SK-N-SH (cell line): ENCODE data around the gene HECW1. TPM values are rescaled to one million over a fixed set of nuclear protein-coding genes. Genes with fewer than 3 reads are reported as not detected.

Experiments used
- CTCF ChIA-PET: fragments of 300-600, 350-600 bp; formaldehyde crosslinking; extraction: SDS; loops from one replicate; lab custom pipeline; 2021; lab: Yijun Ruan, JAX
- POLR2A ChIA-PET: fragments of 350-600 bp; sonication (Branson Sonifier 250); formaldehyde crosslinking; extraction: SDS; loops from one replicate; lab custom pipeline; 2020; ENCODE audit warnings: antibody characterized with exemption, inconsistent platforms; lab: Yijun Ruan, JAX
- DNase-seq: peaks from one replicate; pipeline ENCODE4 v3.0.0; 2012
- H2AFZ ChIP-seq: fragments of 200-600 bp; sonication (generic); 2 replicates; pipeline ENCODE4 v1.8.1; 2016; ENCODE audit warnings: antibody characterized with exemption, mild to moderate bottlenecking, low read depth
- H3F3A ChIP-seq: fragments of 200-600 bp; sonication (generic); replicated peaks from 2 replicates; pipeline ENCODE3; 2016; ENCODE audit warnings: antibody characterized with exemption, mild to moderate bottlenecking; ENCODE audit not compliant: insufficient read depth
- H3K27ac ChIP-seq, 2 experiments: fragments of 200-500 bp in 1 of 2; fragments of 200-600 bp in 1 of 2; sonication (Bioruptor generic) in 1 of 2; sonication (generic), shearing (Covaris generic) in 1 of 2; 2 replicates each; pipeline versions ENCODE4 v1.5.1 to v1.6.1; 2014 to 2016; ENCODE audit warnings: low read depth in 2 of 2, inconsistent platforms in 1 of 2, low read length in 1 of 2, mild to moderate bottlenecking in 1 of 2, mixed read lengths in 1 of 2
- H3K27me3 ChIP-seq: fragments of 200-600 bp; sonication (generic), shearing (Covaris generic); 2 replicates; pipeline ENCODE4 v1.6.1; 2016; ENCODE audit warnings: mixed run types; ENCODE audit not compliant: insufficient read depth
- H3K36me3 ChIP-seq, 2 experiments: fragments of 200-500 bp in 1 of 2; fragments of 200-600 bp in 1 of 2; sonication (Bioruptor generic) in 1 of 2; sonication (generic) in 1 of 2; replicated peaks in 1 of 2; 2 replicates each; pipeline versions ENCODE3 to v1.5.1; 2014 to 2016; ENCODE audit warnings: low read length in 1 of 2, mild to moderate bottlenecking in 1 of 2; ENCODE audit not compliant: insufficient read depth in 2 of 2, control insufficient read depth in 1 of 2
- H3K4me1 ChIP-seq, 2 experiments: fragments of 200-500 bp in 1 of 2; fragments of 200-600 bp in 1 of 2; sonication (Bioruptor generic) in 1 of 2; sonication (generic), shearing (Covaris generic) in 1 of 2; 2 replicates each; pipeline versions ENCODE4 v1.5.1 to v1.6.1; 2014 to 2016; ENCODE audit warnings: low read depth in 1 of 2, low read length in 1 of 2, mixed run types in 1 of 2; ENCODE audit not compliant: insufficient read depth in 2 of 2, control insufficient read depth in 1 of 2
- H3K4me2 ChIP-seq: fragments of 200-600 bp; sonication (generic), shearing (Covaris generic); 2 replicates; pipeline ENCODE4 v1.6.1; 2017; ENCODE audit warnings: mixed run types
- H3K4me3 ChIP-seq, 2 experiments: fragments of 200-500 bp in 1 of 2; fragments of 200-600 bp in 1 of 2; sonication (Bioruptor generic) in 1 of 2; sonication (generic), shearing (Covaris generic) in 1 of 2; 2 replicates each; pipeline versions ENCODE4 v1.5.1 to v1.8.1; 2014 to 2016; ENCODE audit warnings: low read depth in 2 of 2, inconsistent platforms in 1 of 2, low read length in 1 of 2, mild to moderate bottlenecking in 1 of 2, mixed read lengths in 1 of 2, moderate library complexity in 1 of 2
- H3K79me2 ChIP-seq: fragments of 200-600 bp; sonication (generic); 2 replicates; pipeline ENCODE4 v1.8.1; 2017; ENCODE audit warnings: mild to moderate bottlenecking; ENCODE audit not compliant: insufficient read depth
- H3K9ac ChIP-seq: fragments of 200-600 bp; sonication (generic); 2 replicates; pipeline ENCODE4 v1.6.1; 2017; ENCODE audit warnings: mixed run types
- H3K9me2 ChIP-seq: fragments of 200-600 bp; sonication (generic); 2 replicates; pipeline ENCODE4 v1.6.1; 2017; ENCODE audit warnings: mixed run types
- H3K9me3 ChIP-seq: fragments of 200-600 bp; sonication (generic); 2 replicates; pipeline ENCODE4 v1.6.1; 2017; ENCODE audit warnings: mixed run types, mild to moderate bottlenecking, moderate library complexity
- H4K20me1 ChIP-seq: fragments of 200-600 bp; sonication (generic); 2 replicates; pipeline ENCODE4 v1.6.1; 2017; ENCODE audit warnings: mild to moderate bottlenecking, mixed run types; ENCODE audit not compliant: insufficient read depth
- EZH2phosphoT487 ChIP-seq: fragments of 200-600 bp; sonication (generic); IDR thresholded peaks from 2 replicates; pipeline ENCODE4 v1.6.1; 2017; ENCODE audit warnings: low read depth, mixed run types, mild to moderate bottlenecking, antibody characterized with exemption, moderate library complexity, borderline replicate concordance
- FOXM1 ChIP-seq: IDR thresholded peaks from 2 replicates; pipeline ENCODE4 v1.4.0; 2012; ENCODE audit warnings: low read depth, mild to moderate bottlenecking
- IRF3 ChIP-seq: fragments of 150-350 bp; IDR thresholded peaks from 2 replicates; pipeline ENCODE4 v1.6.1; 2016; ENCODE audit warnings: mild to moderate bottlenecking, low read depth, low read length
- MAX ChIP-seq: IDR thresholded peaks from 2 replicates; pipeline ENCODE4 v1.4.0; 2012; ENCODE audit warnings: low read depth
- MEF2A ChIP-seq: IDR thresholded peaks from 2 replicates; pipeline ENCODE4 v1.4.0; 2012; ENCODE audit warnings: low read depth, borderline replicate concordance
- MXI1 ChIP-seq: IDR thresholded peaks from 2 replicates; pipeline ENCODE4 v1.6.1; 2012; ENCODE audit warnings: mild to moderate bottlenecking, low read depth, low read length, improper control_type of control experiment
- NFIC ChIP-seq: IDR thresholded peaks from 2 replicates; pipeline ENCODE4 v1.4.0; 2012; ENCODE audit warnings: borderline replicate concordance
- NRF1 ChIP-seq: IDR thresholded peaks from 2 replicates; pipeline ENCODE4 v1.6.1; 2012; ENCODE audit warnings: low read depth, mild to moderate bottlenecking, low read length
- POLR2AphosphoS5 ChIP-seq: IDR thresholded peaks from 2 replicates; pipeline ENCODE4 v1.6.1; 2012; ENCODE audit warnings: low read depth, low read length
- RAD21 ChIP-seq: IDR thresholded peaks from 2 replicates; pipeline ENCODE4 v1.6.1; 2012; ENCODE audit warnings: mild to moderate bottlenecking, low read length
- RCOR1 ChIP-seq: fragments of 150-350 bp; IDR thresholded peaks from 2 replicates; pipeline ENCODE4 v1.6.1; 2017; ENCODE audit warnings: antibody characterized with exemption, low read length
- REST ChIP-seq: IDR thresholded peaks from 2 replicates; pipeline ENCODE4 v1.6.1; 2012; ENCODE audit warnings: mild to moderate bottlenecking, low read depth, low read length, moderate library complexity
- RFX5 ChIP-seq: IDR thresholded peaks from 2 replicates; pipeline ENCODE4 v1.6.1; 2012; ENCODE audit warnings: mild to moderate bottlenecking, improper control_type of control experiment, low read length
- SIN3A ChIP-seq: IDR thresholded peaks from 2 replicates; pipeline ENCODE4 v1.6.1; 2012; ENCODE audit warnings: low read depth, mild to moderate bottlenecking, low read length, moderate library complexity, borderline replicate concordance
- SMC3 ChIP-seq: IDR thresholded peaks from 2 replicates; pipeline ENCODE4 v1.6.1; 2012; ENCODE audit warnings: low read depth, low read length, improper control_type of control experiment
- TCF12 ChIP-seq: IDR thresholded peaks from 2 replicates; pipeline ENCODE4 v1.4.0; 2012
- USF2 ChIP-seq: fragments of 150-350 bp; IDR thresholded peaks from 2 replicates; pipeline ENCODE4 v1.6.1; 2017; ENCODE audit warnings: antibody characterized with exemption, low read length, low read depth, borderline replicate concordance
- YY1 ChIP-seq: IDR thresholded peaks from 2 replicates; pipeline ENCODE4 v1.4.0; 2012; ENCODE audit warnings: low read depth, mild to moderate bottlenecking
- ZBTB33 ChIP-seq: IDR thresholded peaks from 2 replicates; pipeline ENCODE4 v1.4.0; 2012; ENCODE audit warnings: low read depth, borderline replicate concordance
- WGBS: methylation state at CpG from one replicate; pipeline ENCODE4 v1.1.6; 2017; ENCODE audit warnings: low lambda C conversion rate; 5-methylcytosine and 5-hydroxymethylcytosine counted together
- polyA plus RNA-seq, 3 experiments: library from polyadenylated mRNA; depleted of rRNA; stranded (reverse); fragments of >200 nt; gene quantifications; 2 replicates each; pipeline ENCODE4 v1.2.3, GENCODE V29; 2012
- TF ChIP-seq, protein P1 (sequence below): fragments of 200-600 bp; sonication (generic); IDR thresholded peaks from 2 replicates; pipeline ENCODE4 v1.6.1; 2017; ENCODE audit warnings: antibody characterized with exemption, mild to moderate bottlenecking, moderate library complexity

HECW1 gene
- polyA plus RNA-seq, 1 of the 3 experiments (the other 2 are of a cell fraction), result not detected

GRCh38 chr7:43559171-43559945, 446.9 kb downstream of the HECW1 start:
- peaks cover 36% of the 10 kb centered on the region for H3K27me3 ChIP-seq
- no peak overlapping the region for H3K9ac ChIP-seq
- H3F3A ChIP-seq, result no peaks in the 10 kb centered on the region
- CTCF ChIA-PET, result interaction anchor here (1.1 to 10.1 kb wide), 4 partner anchors 9 to 178 kb away, joined by 3 to 81 read pairs (median 4); partner anchors contain the start of gene STK17A
- 67% methylated on average over 14 of the region's 14 CpGs for WGBS
- no peak overlapping the region for H3K4me3 ChIP-seq
- no peaks in the 10 kb centered on the region for H3K9me3 ChIP-seq
- no peaks in the 10 kb centered on the region for H3K4me1 ChIP-seq
- no peak for TF ChIP-seq NFIC
- TF ChIP-seq RFX5, result no peak
- no peak for TF ChIP-seq EZH2phosphoT487
- no peak for TF ChIP-seq MEF2A
- TF ChIP-seq, protein P1, sequence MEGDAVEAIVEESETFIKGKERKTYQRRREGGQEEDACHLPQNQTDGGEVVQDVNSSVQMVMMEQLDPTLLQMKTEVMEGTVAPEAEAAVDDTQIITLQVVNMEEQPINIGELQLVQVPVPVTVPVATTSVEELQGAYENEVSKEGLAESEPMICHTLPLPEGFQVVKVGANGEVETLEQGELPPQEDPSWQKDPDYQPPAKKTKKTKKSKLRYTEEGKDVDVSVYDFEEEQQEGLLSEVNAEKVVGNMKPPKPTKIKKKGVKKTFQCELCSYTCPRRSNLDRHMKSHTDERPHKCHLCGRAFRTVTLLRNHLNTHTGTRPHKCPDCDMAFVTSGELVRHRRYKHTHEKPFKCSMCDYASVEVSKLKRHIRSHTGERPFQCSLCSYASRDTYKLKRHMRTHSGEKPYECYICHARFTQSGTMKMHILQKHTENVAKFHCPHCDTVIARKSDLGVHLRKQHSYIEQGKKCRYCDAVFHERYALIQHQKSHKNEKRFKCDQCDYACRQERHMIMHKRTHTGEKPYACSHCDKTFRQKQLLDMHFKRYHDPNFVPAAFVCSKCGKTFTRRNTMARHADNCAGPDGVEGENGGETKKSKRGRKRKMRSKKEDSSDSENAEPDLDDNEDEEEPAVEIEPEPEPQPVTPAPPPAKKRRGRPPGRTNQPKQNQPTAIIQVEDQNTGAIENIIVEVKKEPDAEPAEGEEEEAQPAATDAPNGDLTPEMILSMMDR, result no peak
- TF ChIP-seq SMC3, result no peak
- TF ChIP-seq ZBTB33, result no peak
- TF ChIP-seq POLR2AphosphoS5, result no peak
- no peak for TF ChIP-seq USF2
- no peak for TF ChIP-seq TCF12
- no peak for TF ChIP-seq RCOR1
- TF ChIP-seq FOXM1, result no peak
- TF ChIP-seq RAD21, result no peak
- TF ChIP-seq REST, result no peak
- TF ChIP-seq MXI1, result no peak
- no peak for TF ChIP-seq IRF3
- TF ChIP-seq SIN3A, result no peak
- TF ChIP-seq YY1, result no peak
- TF ChIP-seq NRF1, result no peak
- TF ChIP-seq MAX, result no peak
- no peak overlapping the region for H3K4me2 ChIP-seq
- H4K20me1 ChIP-seq, result no peaks in the 10 kb centered on the region
- no peak for DNase-seq
- H3K79me2 ChIP-seq, result no peaks in the 10 kb centered on the region
- POLR2A ChIA-PET, result no interaction called here
- H3K36me3 ChIP-seq, result no peaks in the 10 kb centered on the region
- H2AFZ ChIP-seq, result no peak overlapping the region
- H3K27ac ChIP-seq, result no peak overlapping the region
- no peaks in the 10 kb centered on the region for H3K9me2 ChIP-seq
